NCI-H526 (cell line): Measurements from ENCODE around the gene NNAT.
A peak's percentile ranks its signal among the peaks of the same experiment; 100 is the strongest.

Experiments
- DNase-seq, 2 experiments: peaks; one replicate each; lab custom pipeline; 2025; lab: John Stamatoyannopoulos, UW

The NNAT gene

GRCh38 chr20:37502654-37503053 is 18.4 kb upstream of the NNAT start:
- DNase-seq, result no peak

- no peak for DNase-seq
These were observed 17.7 kb upstream of the NNAT start for GRCh38 chr20:37503256-37503927.

- no peak for DNase-seq
These were observed 16.5 kb upstream of the NNAT start for GRCh38 chr20:37504404-37505096.

GRCh38 chr20:37505263-37506151 is 15.5 kb upstream of the NNAT start:
- no peak for DNase-seq

GRCh38 chr20:37506152-37506725 is 14.8 kb upstream of the NNAT start:
- DNase-seq, result no peak

- DNase-seq, result no peak
These were observed 10.8 kb upstream of the NNAT start for GRCh38 chr20:37510226-37510625.

GRCh38 chr20:37511610-37512275 is 9.3 kb upstream of the NNAT start:
- DNase-seq, result no peak

- DNase-seq, result no peak
These were observed 7.2 kb upstream of the NNAT start for GRCh38 chr20:37513779-37514359.

GRCh38 chr20:37515876-37516275 is 5.2 kb upstream of the NNAT start:
- no peak for DNase-seq

- no peak for DNase-seq
These were observed 4.0 kb upstream of the NNAT start for GRCh38 chr20:37516811-37517750.

- no peak for DNase-seq
These were observed 3.0 kb upstream of the NNAT start for GRCh38 chr20:37518059-37518458.

GRCh38 chr20:37518606-37519507 is 2.2 kb upstream of the NNAT start:
- DNase-seq, result no peak

GRCh38 chr20:37519508-37520418 is 1.3 kb upstream of the NNAT start:
- peak in 1 of 2 experiments; percentile 21 for DNase-seq

- DNase-seq, result no peak
These were observed 563 bp upstream of the NNAT start for GRCh38 chr20:37520419-37520955.

- DNase-seq, result no peak
These were observed 1.4 kb downstream of the NNAT start for GRCh38 chr20:37522260-37523011.

- DNase-seq, result no peak
These were observed 2.0 kb downstream of the NNAT start for GRCh38 chr20:37523012-37523391.
